ENCODE data around the gene APBA1. TPM values are rescaled to one million over a fixed set of nuclear protein-coding genes. Genes with fewer than 3 reads are reported as not detected.
A peak's percentile ranks its signal among the peaks of the same experiment; 100 is the strongest.

The APBA1 gene
- total and polyA plus RNA-seq, 5 donors: 3.5 to 9.2 (median 6.2) TPM

- Histone ChIP-seq H3K4me1 (ENCODE audit: control insufficient read depth, insufficient read depth, low read length) (no peaks in the 10 kb centered on the region), H3K27ac (ENCODE audit: low read length) (no peak overlapping the region), H3K27me3 (ENCODE audit: control insufficient read depth, insufficient read depth) (no peaks in the 10 kb centered on the region), H3K9me3 (ENCODE audit: control insufficient read depth, low read length) (no peaks in the 10 kb centered on the region), H3K4me3 (ENCODE audit: low read length) (no peak overlapping the region)
- ATAC-seq: no peak
- WGBS: 82% methylated on average over 5 of the region's 5 CpGs
- DNase-seq: no peak
- intact Hi-C loops (cut with DNase I): loop anchor here in 1 of 4 donors (5.0 to 10.0 kb wide), 3 partner anchors 79 to 197 kb away; no protein-coding TSS in a partner anchor
Observed at GRCh38 chr9:69677931-69678330, 5.8 kb upstream of the APBA1 start.

GRCh38 chr9:69675563-69675962 is 3.4 kb upstream of the APBA1 start:
- no peaks in the 10 kb centered on the region for H3K4me1 ChIP-seq (ENCODE audit: control insufficient read depth, insufficient read depth, low read length)
- no peaks in the 10 kb centered on the region for H3K27me3 ChIP-seq (ENCODE audit: control insufficient read depth, insufficient read depth)
- ATAC-seq: no peak
- no peaks in the 10 kb centered on the region for H3K9me3 ChIP-seq (ENCODE audit: control insufficient read depth, low read length)
- no peak overlapping the region for H3K4me3 ChIP-seq (ENCODE audit: low read length)
- DNase-seq: no peak
- no peak overlapping the region for H3K27ac ChIP-seq (ENCODE audit: low read length)
- WGBS: 87% methylated on average over 3 of the region's 3 CpGs
- intact Hi-C loops (cut with DNase I): loop anchor here in 1 of 4 donors (5.0 to 10.0 kb wide), 3 partner anchors 82 to 199 kb away; no protein-coding TSS in a partner anchor

- Histone ChIP-seq H3K4me3 (ENCODE audit: low read length) (no peak overlapping the region), H3K27me3 (ENCODE audit: control insufficient read depth, insufficient read depth) (no peaks in the 10 kb centered on the region), H3K27ac (ENCODE audit: low read length) (no peak overlapping the region), H3K4me1 (ENCODE audit: control insufficient read depth, insufficient read depth, low read length) (no peaks in the 10 kb centered on the region), H3K9me3 (ENCODE audit: control insufficient read depth, low read length) (no peaks in the 10 kb centered on the region)
- DNase-seq (no peak), ATAC-seq (no peak)
- intact Hi-C loops (cut with DNase I): loop anchor here in 2 of 4 donors (5.0 to 10.0 kb wide), 4 partner anchors 82 to 200 kb away; no protein-coding TSS in a partner anchor
- 62% methylated on average over 3 of the region's 3 CpGs for WGBS
Observed at GRCh38 chr9:69674716-69675438, 2.7 kb upstream of the APBA1 start.

- 81% methylated on average over 11 of the region's 11 CpGs for WGBS
- ATAC-seq (no peak), DNase-seq (no peak)
- Histone ChIP-seq H3K27ac (ENCODE audit: low read length) (no peak overlapping the region), H3K4me3 (ENCODE audit: low read length) (no peak overlapping the region), H3K9me3 (ENCODE audit: control insufficient read depth, low read length) (no peaks in the 10 kb centered on the region), H3K27me3 (ENCODE audit: control insufficient read depth, insufficient read depth) (no peaks in the 10 kb centered on the region), H3K4me1 (ENCODE audit: control insufficient read depth, insufficient read depth, low read length) (no peaks in the 10 kb centered on the region)
- intact Hi-C loops (cut with DNase I): loop anchor here in 2 of 4 donors (5.0 to 10.0 kb wide), 3 partner anchors 119 to 201 kb away; no protein-coding TSS in a partner anchor
Observed at GRCh38 chr9:69674112-69674685, 2.0 kb upstream of the APBA1 start.

- intact Hi-C loops (cut with DNase I): loop anchor here in 2 of 4 donors (5.0 to 10.0 kb wide), 3 partner anchors 118 to 202 kb away; no protein-coding TSS in a partner anchor
- no peaks in the 10 kb centered on the region for H3K9me3 ChIP-seq (ENCODE audit: control insufficient read depth, low read length)
- H3K4me3 ChIP-seq (ENCODE audit: low read length): peak overlapping the region; percentile 82
- H3K4me1 ChIP-seq (ENCODE audit: control insufficient read depth, insufficient read depth, low read length): no peaks in the 10 kb centered on the region
- H3K27ac ChIP-seq (ENCODE audit: low read length): peak overlapping the region; percentile 3
- DNase-seq: no peak
- ATAC-seq: no peak
- no peaks in the 10 kb centered on the region for H3K27me3 ChIP-seq (ENCODE audit: control insufficient read depth, insufficient read depth)
- 32% methylated on average over 6 of the region's 6 CpGs for WGBS
Observed at GRCh38 chr9:69673311-69673640, 1.1 kb upstream of the APBA1 start.

DNA sequence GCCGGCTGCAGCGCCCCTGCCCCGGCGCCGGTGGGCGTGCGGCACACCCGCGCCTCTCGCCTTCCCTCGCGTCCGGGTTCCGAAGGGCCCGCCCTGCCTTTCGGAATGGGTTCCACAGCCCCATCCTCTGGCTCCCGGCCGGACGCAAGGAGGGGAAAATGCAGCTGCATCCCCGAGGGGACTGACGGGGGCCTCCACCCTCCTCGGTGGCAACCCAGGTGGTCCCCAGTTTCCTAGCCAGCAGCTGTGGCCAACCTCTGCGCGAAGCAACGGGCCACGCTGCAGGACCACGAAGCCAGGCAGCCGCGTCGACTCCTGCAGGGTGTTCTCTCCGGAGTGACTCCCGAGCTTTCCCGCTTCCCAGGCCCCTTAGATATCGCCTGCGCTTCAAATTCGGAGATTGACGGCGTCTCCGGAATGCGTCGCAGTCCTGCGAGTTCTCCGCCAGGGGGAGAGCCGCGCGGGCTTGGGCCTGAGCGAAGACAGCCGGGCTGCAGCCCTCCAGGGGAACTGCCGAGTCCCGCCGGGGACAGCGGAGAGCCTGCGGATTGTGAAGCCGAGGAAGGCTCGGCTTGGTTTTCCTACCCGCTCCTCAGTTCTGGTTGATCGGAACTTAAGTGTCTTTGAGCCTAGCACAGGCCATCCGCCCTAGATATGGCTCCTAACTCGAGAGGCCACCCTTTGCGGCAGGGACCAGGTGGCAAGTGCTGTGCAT is 582 bp upstream of the APBA1 start:
- Histone ChIP-seq H3K27ac (ENCODE audit: low read length) (peak overlapping the region; percentile 81), H3K4me3 (ENCODE audit: low read length) (peak overlapping the region; percentile 82), H3K27me3 (ENCODE audit: control insufficient read depth, insufficient read depth) (no peaks in the 10 kb centered on the region), H3K4me1 (ENCODE audit: control insufficient read depth, insufficient read depth, low read length) (no peaks in the 10 kb centered on the region), H3K9me3 (ENCODE audit: control insufficient read depth, low read length) (no peaks in the 10 kb centered on the region)
- DNase-seq: peak; percentile 85 to 94 (median 93)
- peak; percentile 94 for ATAC-seq
- WGBS: under 1% methylated on average over 60 of the region's 60 CpGs
- intact Hi-C loops (cut with DNase I): loop anchor here in 2 of 4 donors (5.0 to 10.0 kb wide), 3 partner anchors 118 to 202 kb away; no protein-coding TSS in a partner anchor

DNA sequence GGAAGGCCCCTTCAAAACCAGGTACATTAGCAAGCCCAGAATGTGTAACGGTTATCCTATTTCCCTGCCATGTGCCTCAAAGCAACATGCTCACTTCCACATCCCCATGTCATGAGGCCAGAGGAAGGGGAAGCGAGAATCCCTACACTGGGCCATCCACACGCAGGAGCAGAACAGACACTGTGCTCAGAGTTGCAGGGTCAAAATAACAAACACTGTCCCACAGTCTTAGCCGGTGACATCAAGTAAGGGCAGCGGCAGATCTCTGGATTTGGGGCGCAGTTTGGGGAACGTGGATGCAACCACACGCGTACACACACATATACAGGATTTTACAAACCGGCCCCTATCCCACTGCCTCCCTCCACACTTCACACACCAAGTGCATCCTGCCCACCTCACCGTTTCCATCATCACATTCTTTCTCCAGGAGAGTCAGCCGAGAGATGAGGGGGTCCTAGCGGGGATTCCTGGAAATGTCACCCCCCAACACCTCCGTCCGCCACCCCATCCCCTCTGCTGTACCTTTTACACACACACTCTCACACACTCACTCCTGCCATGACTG is 776 bp downstream of the APBA1 start:
- Histone ChIP-seq H3K9me3 (ENCODE audit: control insufficient read depth, low read length) (no peaks in the 10 kb centered on the region), H3K4me3 (ENCODE audit: low read length) (peak overlapping the region; percentile 82), H3K27me3 (ENCODE audit: control insufficient read depth, insufficient read depth) (no peaks in the 10 kb centered on the region), H3K27ac (ENCODE audit: low read length) (no peak overlapping the region), H3K4me1 (ENCODE audit: control insufficient read depth, insufficient read depth, low read length) (no peaks in the 10 kb centered on the region)
- WGBS: 19% methylated on average over 15 of the region's 15 CpGs
- DNase-seq (peak in 2 of 3 donors; percentile 48), ATAC-seq (peak; percentile 15 to 30)
- intact Hi-C loops (cut with DNase I): loop anchor here in 2 of 4 donors (5.0 to 10.0 kb wide), 3 partner anchors 117 to 203 kb away; no protein-coding TSS in a partner anchor

- ATAC-seq: no peak
- no peak overlapping the region for H3K27ac ChIP-seq (ENCODE audit: low read length)
- intact Hi-C loops (cut with DNase I): no loop called here
- 98% methylated on average over 1 of the region's 1 CpG for WGBS
- H3K9me3 ChIP-seq (ENCODE audit: control insufficient read depth, low read length): no peaks in the 10 kb centered on the region
- H3K27me3 ChIP-seq (ENCODE audit: control insufficient read depth, insufficient read depth): no peaks in the 10 kb centered on the region
- no peak overlapping the region for H3K4me3 ChIP-seq (ENCODE audit: low read length)
- DNase-seq: no peak
- no peaks in the 10 kb centered on the region for H3K4me1 ChIP-seq (ENCODE audit: control insufficient read depth, insufficient read depth, low read length)
Observed at GRCh38 chr9:69667306-69667705, 4.9 kb downstream of the APBA1 start.

- WGBS: 41% methylated on average over 2 of the region's 2 CpGs
- ATAC-seq (no peak), DNase-seq (no peak)
- Histone ChIP-seq H3K27me3 (ENCODE audit: control insufficient read depth, insufficient read depth) (no peaks in the 10 kb centered on the region), H3K4me1 (ENCODE audit: control insufficient read depth, insufficient read depth, low read length) (peaks cover 1% of the 10 kb centered on the region), H3K4me3 (ENCODE audit: low read length) (no peak overlapping the region), H3K9me3 (ENCODE audit: control insufficient read depth, low read length) (no peaks in the 10 kb centered on the region), H3K27ac (ENCODE audit: low read length) (no peak overlapping the region)
- intact Hi-C loops (cut with DNase I): no loop called here
Observed at GRCh38 chr9:69660304-69660703, 11.9 kb downstream of the APBA1 start.

DNA sequence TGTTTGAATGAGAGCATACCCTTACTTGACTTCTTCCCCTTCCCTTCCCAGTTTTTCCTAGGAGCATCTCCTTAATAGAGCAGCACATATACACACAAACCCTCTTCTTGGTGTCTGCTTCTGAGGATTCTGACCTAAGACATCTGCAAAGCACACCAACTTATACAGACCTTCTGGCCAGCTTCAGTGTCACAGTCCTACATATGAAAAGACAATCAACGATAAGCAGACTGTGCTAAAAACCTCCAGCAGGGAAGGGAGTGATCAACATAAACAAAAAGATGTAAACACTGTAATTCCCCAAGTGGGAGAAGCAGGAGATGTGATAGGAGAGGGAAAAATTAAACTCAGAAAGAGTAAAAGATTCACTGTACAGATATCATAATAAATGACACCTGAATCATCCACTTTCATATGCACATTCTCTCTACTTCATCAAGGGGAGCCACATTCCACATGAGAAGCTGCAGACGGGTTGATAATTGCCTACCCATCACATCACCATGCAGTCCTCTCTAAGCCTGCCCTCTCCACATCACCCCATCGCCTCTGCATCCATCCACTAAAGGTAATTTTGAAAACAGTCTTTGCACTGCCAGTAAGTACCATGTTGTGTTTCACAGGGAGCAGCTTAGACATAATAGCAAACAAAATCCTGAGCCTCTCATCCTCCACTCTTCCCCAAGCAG is 13.0 kb downstream of the APBA1 start:
- H3K4me1 ChIP-seq (ENCODE audit: control insufficient read depth, insufficient read depth, low read length): peaks cover 1% of the 10 kb centered on the region
- no peak for ATAC-seq
- no peaks in the 10 kb centered on the region for H3K9me3 ChIP-seq (ENCODE audit: control insufficient read depth, low read length)
- intact Hi-C loops (cut with DNase I): no loop called here
- no peak overlapping the region for H3K27ac ChIP-seq (ENCODE audit: low read length)
- DNase-seq: no peak
- no peaks in the 10 kb centered on the region for H3K27me3 ChIP-seq (ENCODE audit: control insufficient read depth, insufficient read depth)
- H3K4me3 ChIP-seq (ENCODE audit: low read length): no peak overlapping the region
- WGBS: 78% methylated on average over 3 of the region's 3 CpGs

All from right cardiac atrium (tissue), 5 donors.